GM19043 (cell line): ENCODE results near the gene MON2.
"Not testable (repeated sequence)": the region's sequence is repeated elsewhere in the genome, so short reads cannot be mapped to it uniquely, and the experiment has no call there.

Source experiments
- ATAC-seq: cut with Tn5 transposase; IDR thresholded peaks from one replicate; pipeline ENCODE4 v1.9.1; 2021; ENCODE audit warnings: low read depth; ENCODE audit not compliant: unreplicated experiment

Gene MON2

DNA sequence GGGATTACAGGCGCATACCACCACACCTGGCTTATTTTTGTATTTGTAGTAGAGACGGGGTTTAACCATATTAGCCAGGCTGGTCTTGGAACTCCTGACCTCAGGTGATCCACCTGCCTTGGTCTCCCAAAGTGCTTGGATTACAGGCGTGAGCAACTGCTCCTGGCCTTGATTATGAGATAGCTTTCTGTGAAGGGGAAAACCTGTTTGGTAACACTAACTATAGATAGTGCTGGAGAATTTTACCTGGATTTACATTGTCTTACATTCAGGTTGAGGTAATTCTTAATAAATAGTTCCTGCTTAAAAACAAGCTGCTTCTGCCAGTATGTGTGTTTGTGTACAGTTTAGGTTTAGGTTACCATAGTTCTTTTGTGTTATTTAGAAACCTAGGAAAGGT is 77.1 kb downstream of the MON2 start:
- no peak for ATAC-seq

DNA sequence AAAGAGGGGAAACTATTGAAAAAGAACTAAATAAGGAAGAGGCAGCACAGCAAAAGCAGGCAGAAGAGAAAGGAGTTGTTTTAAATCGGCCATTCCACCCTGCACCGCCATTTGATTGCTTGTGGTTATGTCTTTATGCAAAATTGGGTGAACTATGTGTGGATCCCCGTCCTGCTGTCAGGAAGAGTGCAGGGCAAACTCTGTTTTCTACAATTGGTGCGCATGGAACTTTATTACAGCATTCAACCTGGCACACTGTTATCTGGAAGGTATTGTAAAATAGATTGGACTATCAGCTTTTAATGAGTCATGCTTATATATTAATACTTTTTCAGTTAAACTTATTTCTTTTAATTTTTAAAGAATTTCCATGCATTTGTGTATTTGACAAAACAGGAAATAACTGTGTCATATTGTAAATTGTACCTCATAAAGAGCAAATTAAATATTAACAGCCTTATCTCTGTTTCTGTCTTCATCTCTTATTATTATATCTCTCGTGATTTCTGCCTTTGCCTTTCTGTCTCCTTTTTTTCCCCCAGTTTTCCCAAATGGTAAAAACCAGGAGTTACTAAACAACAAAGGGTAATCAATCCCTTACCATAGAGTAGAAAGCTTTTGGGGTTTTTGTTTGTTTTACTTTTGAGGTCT is 86.4 kb downstream of the MON2 start:
- ATAC-seq, result no peak

DNA sequence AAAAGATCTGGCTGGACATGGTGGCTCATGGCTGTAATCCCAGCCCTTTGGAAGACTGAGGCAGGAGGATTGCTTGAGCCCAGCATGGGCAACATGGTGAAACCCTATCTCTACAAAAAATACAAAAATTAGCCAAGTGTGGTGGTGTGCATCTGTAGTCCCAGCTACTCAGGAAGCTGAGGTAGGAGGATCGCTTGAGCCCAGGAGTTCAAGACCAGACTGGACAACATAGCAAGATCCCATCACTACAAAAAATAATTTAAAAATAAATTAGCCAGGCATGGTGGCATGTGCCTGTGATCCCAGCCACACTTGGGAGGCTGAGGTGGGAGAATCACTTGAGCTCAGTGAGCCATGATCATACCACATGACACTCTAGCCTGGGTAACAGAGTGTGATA is 92.7 kb downstream of the MON2 start:
- not testable (repeated sequence) for ATAC-seq

DNA sequence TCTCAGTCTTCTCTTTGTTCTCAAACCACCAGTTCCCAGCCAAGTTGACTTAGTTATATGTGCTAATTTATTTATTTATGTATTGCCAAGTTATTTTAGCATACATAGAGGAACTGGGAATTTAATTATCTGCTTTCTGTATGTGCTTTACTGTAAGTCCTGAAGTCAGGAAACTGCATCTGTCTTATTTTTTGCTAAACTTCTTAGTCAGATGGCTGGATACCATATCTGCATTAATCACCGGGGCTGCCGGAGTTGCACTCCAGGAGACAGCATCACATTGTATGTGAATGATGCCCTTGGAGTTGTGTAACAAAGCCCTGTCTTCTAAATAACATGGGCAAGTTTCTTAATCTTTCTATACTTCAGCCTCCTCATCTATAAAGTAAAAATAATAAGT is 96.2 kb downstream of the MON2 start:
- no peak for ATAC-seq

DNA sequence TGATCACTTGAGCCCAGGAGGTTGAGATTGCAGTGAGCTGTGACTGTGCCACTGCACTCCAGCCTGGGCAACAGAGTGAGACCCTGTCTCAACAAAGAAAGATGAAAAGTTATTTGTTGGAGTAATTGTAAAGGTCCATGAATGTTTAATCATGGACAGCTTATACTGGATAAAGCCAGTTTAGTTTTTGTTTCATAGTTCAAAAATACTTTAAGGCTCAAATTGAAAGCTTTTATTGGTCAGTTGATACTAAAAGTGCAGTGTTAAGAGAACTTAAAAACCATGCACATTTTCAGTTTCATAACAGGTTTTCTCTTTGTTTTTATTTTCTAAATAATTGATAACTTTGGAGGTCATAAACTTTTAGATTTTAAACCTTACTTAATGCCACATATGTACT is 108.4 kb downstream of the MON2 start:
- ATAC-seq, result no peak

DNA sequence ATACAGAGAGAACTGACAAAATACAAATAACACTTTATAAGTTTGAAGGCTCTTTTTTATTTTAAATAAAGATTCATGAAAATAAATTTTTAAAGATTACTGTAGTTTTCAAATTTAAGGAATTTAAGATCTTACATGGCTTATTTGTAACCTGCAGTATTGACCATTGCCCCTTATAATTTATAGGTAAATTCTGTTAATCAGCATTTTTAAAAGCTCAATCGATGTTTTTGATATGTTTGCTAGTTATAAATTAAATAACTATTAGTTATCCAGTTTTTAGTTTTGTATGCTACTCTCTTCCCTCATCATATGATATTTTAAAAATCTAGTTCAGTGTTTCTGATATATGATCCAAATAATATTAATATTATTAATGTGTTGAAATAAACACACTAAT is 109.9 kb downstream of the MON2 start:
- ATAC-seq, result no peak

DNA sequence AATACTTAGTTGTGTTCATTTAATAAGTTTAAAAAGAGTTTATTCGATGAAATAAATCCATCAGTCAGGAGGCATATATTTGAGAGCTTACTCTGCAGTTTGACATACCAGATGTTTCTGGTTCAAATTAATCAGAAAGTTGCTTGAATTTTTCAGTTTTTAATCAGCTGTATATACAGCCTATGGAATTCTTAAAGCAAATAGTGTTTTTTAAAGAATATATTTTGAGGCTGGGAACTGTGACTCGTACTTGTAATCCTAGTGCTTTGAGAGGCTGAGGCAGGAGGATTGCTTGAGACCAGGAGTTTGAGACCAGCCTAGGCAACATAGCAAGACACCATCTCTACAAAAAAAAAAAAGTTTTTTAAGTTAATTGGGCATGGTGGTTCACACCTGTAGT is 112.1 kb downstream of the MON2 start:
- ATAC-seq, result no peak

DNA sequence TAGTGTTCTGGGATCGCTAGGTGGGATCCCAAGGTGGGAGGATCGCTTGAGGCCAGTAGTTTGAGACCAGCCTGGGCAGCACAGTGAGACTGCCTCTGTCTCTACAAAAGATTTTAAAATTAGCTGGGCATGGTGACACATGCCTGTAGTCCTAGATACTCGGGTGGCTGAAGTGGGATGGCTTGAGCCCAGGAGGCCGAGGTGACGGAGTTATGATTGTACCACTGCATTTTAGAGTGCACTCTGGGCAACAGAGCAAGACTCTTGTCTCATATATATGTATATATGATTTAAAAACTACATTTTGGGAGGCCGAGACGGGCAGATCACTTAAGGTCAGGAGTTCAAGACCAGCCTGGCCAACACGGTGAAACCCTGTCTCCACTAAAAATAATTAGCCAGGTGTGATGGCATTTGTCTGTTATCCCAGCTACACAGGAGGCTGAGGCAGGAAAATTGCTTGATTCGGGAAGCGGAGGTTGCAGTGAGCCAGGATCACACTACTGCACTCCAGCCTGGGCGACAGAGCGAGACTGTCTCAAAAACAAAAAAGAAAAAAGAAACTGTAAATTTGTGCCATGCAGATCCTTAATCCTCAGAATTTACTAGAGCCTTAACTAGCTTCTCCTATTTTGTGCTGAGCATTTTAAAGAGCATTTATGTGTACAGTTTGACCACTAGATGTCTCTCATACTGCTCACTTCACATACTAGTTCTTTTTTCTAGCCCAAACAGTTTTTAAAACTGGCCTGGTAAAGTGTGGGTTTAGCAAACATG is 114.8 kb downstream of the MON2 start:
- ATAC-seq, result no peak

DNA sequence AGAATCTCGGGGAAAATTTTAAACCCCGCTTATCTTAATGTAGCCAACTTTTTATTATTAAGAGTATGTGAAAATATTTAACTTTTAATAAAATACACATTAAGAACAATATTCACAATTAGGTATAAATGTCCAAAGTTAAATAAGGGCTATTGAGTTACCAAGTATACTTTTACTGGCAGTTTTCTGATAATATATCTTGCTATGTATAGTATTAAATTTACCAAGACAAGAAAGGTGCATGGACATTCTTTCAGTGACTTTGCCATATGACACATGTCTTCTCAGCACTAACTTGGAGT is 115.4 kb downstream of the MON2 start:
- no peak for ATAC-seq

DNA sequence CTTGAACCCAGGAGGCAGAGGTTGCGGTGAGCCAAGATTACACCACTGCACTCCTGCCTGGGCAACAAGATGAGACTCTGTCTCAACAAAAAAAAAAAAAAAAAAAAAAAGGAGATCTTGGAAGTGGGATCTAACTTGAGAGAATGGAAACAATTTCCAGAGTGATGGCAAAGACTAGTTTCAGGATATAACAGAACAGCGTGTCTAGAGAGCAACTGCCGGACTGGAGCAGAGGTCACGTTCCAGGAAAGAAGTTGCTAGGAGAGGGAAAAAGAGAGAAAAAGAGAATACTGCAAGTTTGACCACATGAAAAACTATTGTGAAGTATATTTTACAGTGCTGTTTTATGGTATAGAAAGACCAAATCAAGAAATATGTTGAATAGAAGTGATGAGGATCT is 118.0 kb downstream of the MON2 start:
- no peak for ATAC-seq

DNA sequence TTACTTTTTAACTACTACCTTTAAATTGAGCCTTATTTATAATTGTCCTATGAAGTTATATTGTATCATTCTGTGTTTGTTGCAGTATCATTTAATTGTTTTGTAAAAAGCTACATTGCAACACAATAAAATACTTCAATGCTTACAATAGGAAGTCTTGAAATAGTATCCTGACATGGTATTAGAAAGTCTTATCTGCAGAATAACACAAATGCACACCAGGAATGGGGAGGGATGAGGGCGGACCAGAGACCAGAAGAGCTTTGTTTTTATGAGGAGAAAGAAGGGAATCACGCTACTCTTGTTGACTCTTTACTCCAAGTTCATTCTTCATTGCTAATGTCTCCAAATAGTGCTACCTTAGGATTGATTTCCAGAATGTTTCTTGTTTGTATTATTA is 120.2 kb downstream of the MON2 start:
- no peak for ATAC-seq

DNA sequence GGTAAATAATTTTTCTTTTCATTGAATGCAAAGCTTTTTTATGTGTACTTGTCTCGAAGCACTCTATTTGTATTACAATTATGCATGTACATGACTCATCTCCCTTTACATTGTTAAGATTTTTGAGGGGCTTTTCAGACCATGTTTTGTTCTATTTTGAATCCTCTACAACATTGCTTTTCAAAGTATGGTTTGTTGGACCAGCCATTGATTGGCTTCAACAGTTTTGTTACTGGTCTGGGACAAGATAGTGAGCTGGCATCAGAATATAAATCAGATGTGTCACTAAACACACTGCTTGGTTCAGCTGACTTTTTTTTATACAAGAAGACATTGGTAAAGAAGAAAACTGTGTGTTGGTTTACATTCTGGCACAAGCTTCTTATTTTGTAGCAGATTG is 122.3 kb downstream of the MON2 start:
- no peak for ATAC-seq

DNA sequence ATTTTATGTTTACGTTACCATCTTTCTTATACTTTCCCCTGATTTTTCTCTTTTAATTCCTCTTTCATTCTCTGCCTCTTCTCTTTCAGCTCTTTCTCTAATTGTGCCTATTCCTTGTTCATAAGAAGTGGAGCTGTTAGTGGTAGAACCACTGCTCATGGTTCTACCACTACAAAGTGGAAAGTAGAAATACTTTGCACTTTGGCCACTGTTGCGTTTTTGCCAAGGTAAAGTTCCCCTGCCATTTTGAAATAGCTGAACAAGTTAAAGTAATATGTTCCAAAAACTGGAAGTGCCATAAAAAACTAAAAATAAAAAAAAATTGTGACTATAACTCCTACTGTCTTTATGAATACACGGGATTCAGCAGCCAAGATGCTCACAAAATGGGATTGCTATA is 130.6 kb downstream of the MON2 start:
- ATAC-seq, result no peak

DNA sequence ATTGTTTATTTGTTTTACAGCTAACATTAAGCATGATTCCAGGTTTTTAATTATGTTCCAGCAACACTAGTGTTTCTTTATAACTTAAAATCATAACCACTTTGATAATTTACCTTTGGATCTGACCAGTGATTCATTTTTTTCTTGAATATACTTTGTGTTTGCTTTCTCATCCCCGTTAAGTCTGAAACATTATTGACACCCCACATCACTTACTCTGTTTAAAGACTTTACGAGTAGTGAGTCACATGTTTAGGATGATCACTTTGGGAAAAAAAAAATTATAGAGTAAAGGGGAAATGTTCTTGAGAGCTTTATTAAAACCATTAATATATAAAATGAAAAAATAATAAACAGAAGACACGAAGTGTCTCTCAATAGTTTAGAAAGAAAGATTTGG is 132.2 kb downstream of the MON2 start:
- no peak for ATAC-seq

DNA sequence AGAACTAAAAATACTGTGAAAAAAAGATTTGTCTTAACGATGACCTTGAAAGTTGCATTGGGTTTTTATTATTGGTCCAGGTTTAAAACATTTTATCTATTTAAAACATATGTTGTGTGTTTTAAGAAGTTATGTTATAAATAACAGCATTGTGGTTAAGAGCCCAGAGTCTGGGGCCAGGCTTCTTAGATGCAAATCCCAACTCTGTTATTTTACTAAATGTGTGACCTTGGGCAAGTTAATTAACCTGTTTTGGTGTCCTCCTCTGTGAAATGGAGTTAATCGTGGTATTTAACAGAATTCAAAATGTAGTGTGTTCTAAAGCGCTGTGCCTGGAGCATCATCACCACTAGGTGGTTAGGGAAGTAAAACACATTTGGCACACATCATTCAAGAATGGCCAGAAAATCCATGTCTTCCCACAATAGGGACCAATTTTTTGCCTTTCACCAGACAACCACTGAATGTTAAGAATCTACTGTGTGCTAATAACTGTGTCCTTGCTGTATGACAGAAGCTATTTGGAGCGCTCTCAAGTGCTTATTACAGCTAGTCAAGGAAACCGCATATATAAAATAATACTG is 133.3 kb downstream of the MON2 start:
- ATAC-seq, result no peak

DNA sequence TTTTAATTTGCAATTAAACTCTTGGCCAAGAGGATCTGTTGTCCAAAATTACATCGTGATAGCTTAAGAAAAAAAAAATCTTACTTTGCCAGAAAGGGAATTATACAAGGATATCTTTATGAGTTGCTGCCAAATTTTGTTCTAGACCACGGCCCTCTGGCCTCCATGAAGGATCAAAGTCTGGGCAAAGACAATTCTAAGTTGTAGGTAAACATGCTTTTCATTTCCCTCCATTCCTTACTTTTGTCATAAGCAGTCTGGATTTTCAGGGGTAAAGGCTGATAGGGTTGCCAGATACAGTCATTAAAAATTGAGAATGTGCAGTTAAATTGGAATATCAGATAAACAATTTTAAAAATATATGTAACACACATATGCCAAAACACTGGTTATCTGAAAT is 135.1 kb downstream of the MON2 start:
- no peak for ATAC-seq

DNA sequence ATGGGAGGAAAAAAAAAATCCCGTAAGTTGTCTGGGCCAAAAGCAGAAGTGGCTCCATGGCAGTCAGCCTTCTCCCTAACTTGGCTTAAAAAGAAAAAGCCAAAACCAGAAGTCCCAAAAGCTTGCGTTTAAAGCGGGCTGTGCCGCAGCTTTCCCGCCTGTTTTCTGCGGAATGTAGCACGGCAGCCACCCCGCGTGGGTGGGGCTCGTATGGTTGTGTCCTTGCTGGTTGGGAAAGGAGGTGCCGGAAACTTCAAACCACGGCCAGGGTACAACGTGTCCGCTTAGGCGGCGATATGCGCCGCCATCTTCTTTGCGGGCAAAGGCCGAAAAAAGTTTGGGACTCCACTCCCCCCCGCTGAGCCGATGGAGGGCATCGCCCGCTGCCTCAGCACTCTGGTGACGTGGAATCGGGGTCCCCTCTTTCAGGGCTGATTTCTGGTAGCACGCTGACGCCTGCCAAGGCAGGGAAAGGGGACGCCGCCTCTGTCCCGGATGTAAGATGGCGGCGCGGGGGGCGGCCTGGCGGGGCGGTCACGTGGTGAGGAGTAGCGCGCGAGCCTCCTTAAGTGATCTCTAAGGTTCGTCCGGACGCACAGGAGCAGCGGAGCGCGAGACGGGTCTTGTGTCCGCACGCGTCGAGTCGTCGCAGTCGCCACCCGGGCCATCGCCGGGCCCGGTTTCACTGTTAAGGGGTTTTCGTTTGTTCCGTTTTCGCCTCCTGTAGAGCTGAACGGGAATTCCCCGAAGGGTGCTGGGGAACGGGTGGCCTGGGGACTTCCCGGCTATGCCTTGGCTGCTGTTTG is 135.8 kb downstream of the MON2 start:
- peak; percentile 64 for ATAC-seq

DNA sequence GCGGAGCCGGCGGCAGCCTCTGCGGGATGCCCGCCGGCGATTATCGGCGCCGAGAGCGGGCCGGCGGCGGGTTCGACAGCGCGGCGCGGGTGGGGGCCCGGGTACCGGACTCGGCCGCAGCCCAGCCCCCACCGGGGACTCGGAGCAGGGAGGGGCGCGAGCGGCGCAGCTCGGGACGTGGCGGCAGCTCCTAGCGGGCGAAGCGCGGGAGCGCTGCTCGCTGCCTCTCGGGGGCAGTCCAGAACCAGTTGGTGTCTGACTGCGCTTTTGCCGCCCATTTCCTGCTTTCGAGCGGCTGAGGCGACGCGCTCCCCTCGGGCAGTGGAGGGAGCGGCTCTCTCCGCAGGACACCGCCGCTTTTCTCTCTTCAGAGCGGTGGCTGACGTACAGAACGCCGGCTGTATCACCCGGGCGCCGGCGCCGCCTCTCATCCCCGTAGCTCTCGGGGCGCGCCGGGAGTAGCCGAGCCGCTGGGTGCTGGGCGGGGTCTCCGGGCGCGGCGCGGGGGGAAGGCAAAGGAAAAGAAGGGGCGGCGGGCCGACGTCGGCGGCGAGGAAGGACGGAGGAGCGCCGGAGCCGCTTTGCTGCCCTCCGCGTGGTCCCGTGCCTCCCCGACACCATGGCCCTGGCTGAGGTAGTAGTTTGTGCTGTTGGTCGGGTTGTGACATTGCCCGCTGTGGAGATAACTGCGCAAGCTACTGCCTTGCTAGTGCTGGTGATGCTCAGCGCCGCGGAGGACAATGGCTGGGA is 136.6 kb downstream of the MON2 start:
- ATAC-seq, result peak; percentile 56

DNA sequence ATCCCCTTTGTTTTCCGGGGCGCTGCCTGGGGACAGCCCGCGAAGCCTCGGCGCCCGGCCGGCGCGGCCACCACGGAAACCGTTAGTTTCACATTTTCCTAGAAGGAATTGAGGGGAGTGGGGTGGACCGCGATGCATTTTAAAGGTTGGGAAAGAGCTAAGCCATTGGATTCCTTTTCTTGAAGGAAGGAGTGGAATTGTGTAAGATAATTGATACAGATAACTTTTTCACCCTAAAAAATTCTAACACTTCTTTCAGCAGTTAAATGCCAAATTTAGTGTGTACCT is 137.1 kb downstream of the MON2 start:
- no peak for ATAC-seq

DNA sequence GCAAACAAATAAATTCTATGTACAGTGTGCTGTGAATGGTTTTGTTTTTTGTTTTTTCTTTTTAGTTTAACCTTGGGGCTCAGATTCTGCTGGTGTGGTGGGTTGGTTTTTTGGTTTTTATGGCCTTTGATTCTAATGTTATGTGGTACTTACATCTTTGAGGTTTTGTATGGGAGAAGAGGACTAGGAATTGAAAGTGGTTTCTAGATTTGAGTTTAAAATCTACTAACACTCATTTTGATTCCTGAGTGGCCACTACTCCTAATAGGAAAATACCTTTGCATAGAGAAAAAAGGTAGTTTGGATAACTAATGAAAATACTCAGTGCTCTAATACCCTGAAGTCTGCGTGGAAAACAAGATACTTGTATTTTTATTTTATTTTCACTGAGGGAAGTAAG is 137.7 kb downstream of the MON2 start:
- ATAC-seq, result no peak

DNA sequence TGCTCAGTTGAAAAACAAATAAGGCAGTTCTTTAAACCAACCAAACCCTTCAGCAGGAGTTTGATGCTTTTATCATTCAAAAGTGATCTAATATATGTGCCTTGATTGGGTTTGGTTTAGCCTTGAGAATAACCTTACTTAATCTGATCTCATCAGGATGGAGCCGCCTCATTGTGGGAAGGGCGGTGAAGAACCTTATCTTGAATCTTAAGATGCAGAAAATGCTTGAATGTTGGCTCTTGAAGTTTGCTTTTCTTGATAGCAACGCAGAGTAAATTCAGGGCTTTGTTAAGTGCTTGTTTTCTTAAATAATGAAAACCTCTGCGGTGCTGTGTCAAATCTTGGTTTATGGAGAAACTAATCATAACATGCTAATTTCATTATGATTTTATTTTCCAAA is 138.2 kb downstream of the MON2 start:
- ATAC-seq, result no peak
